Caco-2 (cell line): ENCODE data around the gene AOPEP. TPM values are rescaled to one million over a fixed set of nuclear protein-coding genes. Genes with fewer than 3 reads are reported as not detected.

ENCODE experiments used
- BruUV-seq: library from RNA; stranded (reverse); fragments of 400-500 nt; replicated peaks from 2 replicates; lab custom pipeline; 2021; lab: Mats Ljungman, UMichigan
- CTCF ChIA-PET: fragments of 300-600 bp; sonication (Branson Sonifier 250); formaldehyde crosslinking; loops from one replicate; lab custom pipeline; 2022; ENCODE audit warnings: antibody characterized with exemption; lab: Charles Lee
- POLR2A ChIA-PET: fragments of 300-600 bp; sonication (Branson Sonifier 250); formaldehyde crosslinking; loops from one replicate; lab custom pipeline; 2022; ENCODE audit warnings: antibody characterized with exemption; lab: Charles Lee
- DNase-seq, 2 experiments: peaks; one replicate each; pipeline versions ENCODE4 v3.0.0 to v3.0.0-alpha.2; 2020 to 2022
- H3K27me3 ChIP-seq: replicated peaks from 2 replicates; pipeline ENCODE4 v1.6.0; 2011; ENCODE audit warnings: low read length; ENCODE audit not compliant: control insufficient read depth, insufficient read depth
- H3K36me3 ChIP-seq: 2 replicates; pipeline ENCODE4 v1.5.1; 2011; ENCODE audit warnings: low read length; ENCODE audit not compliant: control insufficient read depth, insufficient read depth
- H3K4me1 ChIP-seq: fragments of 250-450 bp; sonication (Bioruptor Pico); 2 replicates; pipeline ENCODE4 v1.5.1; 2020; ENCODE audit warnings: mild to moderate bottlenecking
- H3K4me3 ChIP-seq: 2 replicates; pipeline ENCODE4 v1.5.1; 2011; ENCODE audit warnings: low read depth, mild to moderate bottlenecking, control low read depth, low read length
- H3K9me3 ChIP-seq: fragments of 250-450 bp; sonication (Bioruptor Pico); 2 replicates; pipeline ENCODE4 v1.5.1; 2020; ENCODE audit warnings: mild to moderate bottlenecking, moderate library complexity
- H3K27ac Mint-ChIP-seq: one replicate; pipeline ENCODE4 v1.8.0; 2022; ENCODE audit warnings: mixed read lengths; ENCODE audit not compliant: unreplicated experiment
- H3K27me3 Mint-ChIP-seq: one replicate; pipeline ENCODE4 v1.8.0; 2022; ENCODE audit warnings: mixed read lengths; ENCODE audit not compliant: insufficient read depth, unreplicated experiment
- H3K36me3 Mint-ChIP-seq: one replicate; pipeline ENCODE4 v1.8.0; 2022; ENCODE audit warnings: mild to moderate bottlenecking, mixed read lengths; ENCODE audit not compliant: insufficient read depth, unreplicated experiment
- H3K4me1 Mint-ChIP-seq: one replicate; pipeline ENCODE4 v1.8.0; 2022; ENCODE audit warnings: low read depth, mixed read lengths; ENCODE audit not compliant: unreplicated experiment
- H3K4me3 Mint-ChIP-seq: one replicate; pipeline ENCODE4 v1.8.0; 2022; ENCODE audit warnings: mild to moderate bottlenecking, moderate library complexity, mixed read lengths; ENCODE audit not compliant: unreplicated experiment
- H3K9me3 Mint-ChIP-seq: one replicate; pipeline ENCODE4 v1.8.0; 2022; ENCODE audit warnings: mixed read lengths; ENCODE audit not compliant: unreplicated experiment
- CTCF ChIP-seq, 2 experiments: fragments of 200-600 bp in 1 of 2; IDR thresholded peaks; 1 replicate in 1 of 2; 2 replicates in 1 of 2; pipeline versions ENCODE4 v1.5.1 to v1.8.0; 2011 to 2022; ENCODE audit warnings: antibody characterized with exemption in 1 of 2, control low read depth in 1 of 2, inconsistent platforms in 1 of 2, low read depth in 1 of 2, low read length in 1 of 2, mild to moderate bottlenecking in 1 of 2, moderate library complexity in 1 of 2; ENCODE audit not compliant: insufficient read depth in 1 of 2, severe bottlenecking in 1 of 2, unreplicated experiment in 1 of 2
- intact Hi-C: fragments of 100-400 bp; cut with micrococcal nuclease; formaldehyde crosslinking; loops from one replicate; pipeline ENCODE4 v1.10.0; 2022; ENCODE audit not compliant: unreplicated experiment
- total RNA-seq: library from RNA; stranded (reverse); gene quantifications from 2 replicates; pipeline ENCODE4 v1.2.3, GENCODE V29; 2022

The AOPEP gene
- total RNA-seq, 1 experiment from 2014 or later, result 63.3 TPM

GRCh38 chr9:94985649-94986048 lies 259.1 kb downstream of the AOPEP start:
- Mint-ChIP-seq H3K4me3 (no peak overlapping the region), H3K27ac (no peak overlapping the region), H3K4me1 (peaks cover 24% of the 10 kb centered on the region), H3K27me3 (no peaks in the 10 kb centered on the region), H3K36me3 (no peaks in the 10 kb centered on the region), H3K9me3 (no peaks in the 10 kb centered on the region)
- no peak for DNase-seq
- POLR2A ChIA-PET, result no interaction called here
- Histone ChIP-seq H3K4me3 (no peak overlapping the region), H3K36me3 (no peaks in the 10 kb centered on the region), H3K27me3 (no peaks in the 10 kb centered on the region), H3K4me1 (peaks cover 14% of the 10 kb centered on the region), H3K9me3 (peaks cover 4% of the 10 kb centered on the region; the same call in 1 of the 2 replicates)
- no TSS peak for BruUV-seq
- CTCF ChIA-PET, result no interaction called here
- intact Hi-C loops, result no loop called here
- no peak for TF ChIP-seq CTCF (IDR thresholded peaks at IDR 0.05; ENCODE audit: insufficient read depth in 1 of 2, low read depth in 1 of 2, low read length in 1 of 2, severe bottlenecking in 1 of 2, unreplicated experiment in 1 of 2)

DNA sequence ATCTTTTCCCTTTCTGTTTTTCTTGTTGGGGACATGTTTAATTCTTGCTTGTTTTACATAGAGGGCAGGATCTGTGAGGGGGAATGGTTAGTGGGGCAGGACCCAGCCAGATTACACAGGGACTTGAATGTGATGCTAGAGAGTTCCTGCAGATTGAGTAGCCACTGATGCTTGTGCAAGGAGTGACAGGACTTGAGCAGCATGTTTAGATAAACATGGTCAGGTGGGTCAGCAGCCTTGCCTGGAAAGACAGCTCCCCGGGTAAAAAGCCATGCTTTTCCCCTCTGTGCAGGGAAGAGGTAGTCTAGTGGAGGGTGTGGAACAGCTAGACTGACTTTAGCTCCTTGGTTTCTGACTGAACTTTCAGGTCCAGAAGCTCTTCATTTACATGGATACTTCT lies 261.2 kb downstream of the AOPEP start:
- no peak overlapping the region for H3K27ac Mint-ChIP-seq
- no peaks in the 10 kb centered on the region for H3K27me3 ChIP-seq
- no peak for TF ChIP-seq CTCF (IDR thresholded peaks at IDR 0.05; ENCODE audit: insufficient read depth in 1 of 2, low read depth in 1 of 2, low read length in 1 of 2, severe bottlenecking in 1 of 2, unreplicated experiment in 1 of 2)
- 0 out of 2 replicates have a peak, but pooled peaks cover 4% of the 10 kb centered on the region for H3K9me3 ChIP-seq
- no peaks in the 10 kb centered on the region for H3K36me3 Mint-ChIP-seq
- H3K27me3 Mint-ChIP-seq, result no peaks in the 10 kb centered on the region
- CTCF ChIA-PET, result no interaction called here
- intact Hi-C loops, result no loop called here
- H3K4me3 ChIP-seq, result no peak overlapping the region
- no peaks in the 10 kb centered on the region for H3K36me3 ChIP-seq
- DNase-seq, result no peak
- POLR2A ChIA-PET, result no interaction called here
- peaks cover 35% of the 10 kb centered on the region for H3K4me1 ChIP-seq
- peaks cover 40% of the 10 kb centered on the region for H3K4me1 Mint-ChIP-seq
- no peaks in the 10 kb centered on the region for H3K9me3 Mint-ChIP-seq
- H3K4me3 Mint-ChIP-seq, result no peak overlapping the region
- BruUV-seq, result no TSS peak

DNA sequence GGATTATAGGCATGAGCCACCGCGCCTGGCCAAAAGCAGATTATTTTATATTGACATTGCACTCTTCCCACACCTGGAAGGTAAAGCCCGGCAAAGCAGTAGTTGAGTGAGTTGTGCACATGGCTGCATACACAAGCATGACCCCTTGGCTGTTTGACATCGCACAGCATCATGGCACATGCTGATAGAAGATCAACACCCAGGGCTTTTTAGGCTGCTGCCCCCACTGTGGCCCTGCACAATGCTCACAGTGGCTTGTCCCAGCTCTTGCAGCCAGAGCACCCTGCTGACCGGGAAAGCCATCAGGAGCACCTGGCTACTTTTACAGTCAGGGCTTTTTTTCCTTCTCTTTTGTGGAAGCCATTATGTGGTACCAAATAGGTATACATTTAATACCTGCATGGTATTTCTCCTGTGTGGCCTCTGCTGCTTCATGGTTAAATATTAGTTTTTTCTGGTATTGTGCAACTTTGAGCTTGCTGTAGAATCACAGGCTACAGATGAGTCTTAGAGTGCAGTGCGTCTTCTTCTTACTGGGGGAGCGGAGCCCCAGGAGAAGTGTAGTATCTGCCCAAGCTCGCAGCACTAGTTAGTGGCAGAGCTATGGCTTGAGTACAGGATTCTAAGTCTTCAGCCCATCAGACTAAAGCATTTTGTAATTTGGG lies 264.5 kb downstream of the AOPEP start:
- no peak for TF ChIP-seq CTCF (IDR thresholded peaks at IDR 0.05; ENCODE audit: insufficient read depth in 1 of 2, low read depth in 1 of 2, low read length in 1 of 2, severe bottlenecking in 1 of 2, unreplicated experiment in 1 of 2)
- Mint-ChIP-seq H3K27me3 (no peaks in the 10 kb centered on the region), H3K9me3 (no peaks in the 10 kb centered on the region), H3K4me3 (no peak overlapping the region), H3K27ac (no peak overlapping the region), H3K36me3 (no peaks in the 10 kb centered on the region), H3K4me1 (peaks cover 31% of the 10 kb centered on the region)
- peaks cover 45% of the 10 kb centered on the region for H3K4me1 ChIP-seq
- H3K4me3 ChIP-seq, result no peak overlapping the region
- intact Hi-C loops, result loop anchor here (5.0 kb wide), 2 partner anchors 59 to 124 kb away; no protein-coding TSS in a partner anchor
- BruUV-seq, result no TSS peak
- DNase-seq, result no peak
- H3K9me3 ChIP-seq, result 0 out of 2 replicates have a peak, but pooled peaks cover 4% of the 10 kb centered on the region
- ChIA-PET POLR2A (no interaction called here), CTCF (interaction anchor here (0.6 kb wide), 1 partner anchor 91 kb away, joined by 3 read pairs; no protein-coding TSS in a partner anchor)
- no peaks in the 10 kb centered on the region for H3K27me3 ChIP-seq
- H3K36me3 ChIP-seq, result no peaks in the 10 kb centered on the region
